NCI-H1930 (cell line): ENCODE measurements around the gene FNDC3B.
A peak's percentile ranks its signal among the peaks of the same experiment; 100 is the strongest.
"Not testable (repeated sequence)": the region's sequence is repeated elsewhere in the genome, so short reads cannot be mapped to it uniquely, and the experiment has no call there.

ENCODE experiments used
- DNase-seq, 2 experiments: peaks; one replicate each; lab custom pipeline; 2025; lab: John Stamatoyannopoulos, UW

FNDC3B gene

DNA sequence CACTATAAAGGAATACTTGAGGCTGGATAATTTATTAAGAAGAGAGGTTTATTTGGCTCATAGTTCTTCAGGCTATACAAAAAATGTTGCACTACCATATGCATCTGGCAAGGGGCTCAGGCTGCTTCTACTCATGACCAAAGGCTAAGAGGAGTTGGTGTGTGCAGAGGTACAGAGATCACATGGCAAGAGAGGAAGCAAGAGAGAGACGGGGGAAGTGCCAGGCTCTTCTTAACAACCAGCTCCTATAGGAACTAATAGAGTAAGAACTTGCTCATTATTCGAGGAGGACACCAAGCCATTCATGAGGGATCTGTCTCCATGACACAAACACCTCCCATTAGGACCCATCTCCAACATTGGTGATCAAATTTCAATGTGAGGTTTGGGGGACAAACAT is 6.0 kb upstream of the FNDC3B start:
- DNase-seq = no peak

DNA sequence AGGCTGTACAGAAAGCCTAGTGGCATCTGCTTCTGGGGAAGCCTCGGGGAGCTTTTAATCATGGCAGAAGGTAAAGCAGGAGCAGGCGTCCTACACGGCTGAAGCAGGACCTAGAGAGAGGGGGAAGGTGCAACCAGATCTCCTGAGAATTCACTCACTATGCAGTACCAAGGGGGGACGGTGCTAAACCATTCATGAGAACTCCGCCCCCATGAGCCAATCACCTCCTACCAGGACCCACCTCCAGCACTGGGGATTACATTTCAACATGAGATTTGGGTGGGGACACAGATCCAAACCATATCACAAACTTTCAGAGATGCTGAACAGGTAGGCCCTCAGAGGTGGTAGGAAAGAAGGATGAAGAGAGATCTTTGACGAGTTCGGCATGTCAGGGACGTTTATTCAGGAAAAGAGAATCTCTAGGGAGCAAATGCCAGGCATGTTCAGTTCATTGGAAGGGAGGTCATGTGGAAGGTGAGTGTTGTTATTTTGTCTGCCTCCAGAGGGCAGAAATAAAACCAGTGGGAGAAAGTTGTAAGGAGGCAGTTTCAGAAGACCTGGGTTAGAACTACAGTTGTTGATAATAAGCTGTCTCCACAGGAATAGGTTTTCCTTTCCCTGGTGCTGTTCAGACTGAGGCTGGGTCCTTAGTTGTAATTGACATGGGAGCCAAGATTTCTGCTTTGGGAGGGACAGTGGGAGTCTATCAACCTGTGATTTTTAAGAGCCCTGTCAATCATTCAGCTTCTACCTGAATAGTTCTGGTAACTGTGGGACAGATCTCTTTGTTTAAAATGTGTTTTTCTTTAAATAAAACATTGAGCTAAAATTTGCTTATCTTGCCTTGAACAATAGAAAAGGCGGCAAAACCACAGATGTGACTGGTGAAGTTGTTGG is 4.3 kb upstream of the FNDC3B start:
- DNase-seq = no peak

DNA sequence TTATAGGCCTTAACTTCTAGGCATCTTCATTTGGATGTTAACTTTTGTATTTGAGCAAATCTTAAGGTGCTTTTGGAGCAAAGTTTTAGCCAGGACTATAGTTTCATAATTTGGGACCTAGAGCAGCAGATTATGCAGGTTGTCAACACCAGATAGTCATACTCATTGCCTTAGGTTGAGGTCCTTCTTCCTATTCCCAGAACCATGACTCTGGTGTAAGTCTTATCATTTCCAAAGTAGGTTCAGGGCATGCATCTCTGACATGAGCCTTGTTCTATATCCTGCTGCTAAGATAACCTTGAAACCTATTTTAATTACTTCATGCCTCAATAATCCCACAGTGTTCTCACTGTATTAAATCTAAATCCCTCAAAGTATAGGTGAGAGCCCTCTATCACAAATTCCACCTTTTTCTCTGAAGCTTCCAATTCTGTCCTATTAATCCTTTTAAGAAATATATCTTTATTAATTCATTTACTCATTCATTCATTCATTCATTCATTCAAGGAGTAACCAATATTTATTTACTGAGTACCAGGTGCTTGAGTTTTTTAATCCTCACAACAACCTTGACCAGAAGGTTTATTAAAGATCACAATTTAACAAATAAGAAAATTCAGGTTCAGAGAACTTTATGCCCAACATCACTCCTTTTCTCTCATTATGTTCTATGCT is 2.7 kb upstream of the FNDC3B start:
- DNase-seq = no peak

DNA sequence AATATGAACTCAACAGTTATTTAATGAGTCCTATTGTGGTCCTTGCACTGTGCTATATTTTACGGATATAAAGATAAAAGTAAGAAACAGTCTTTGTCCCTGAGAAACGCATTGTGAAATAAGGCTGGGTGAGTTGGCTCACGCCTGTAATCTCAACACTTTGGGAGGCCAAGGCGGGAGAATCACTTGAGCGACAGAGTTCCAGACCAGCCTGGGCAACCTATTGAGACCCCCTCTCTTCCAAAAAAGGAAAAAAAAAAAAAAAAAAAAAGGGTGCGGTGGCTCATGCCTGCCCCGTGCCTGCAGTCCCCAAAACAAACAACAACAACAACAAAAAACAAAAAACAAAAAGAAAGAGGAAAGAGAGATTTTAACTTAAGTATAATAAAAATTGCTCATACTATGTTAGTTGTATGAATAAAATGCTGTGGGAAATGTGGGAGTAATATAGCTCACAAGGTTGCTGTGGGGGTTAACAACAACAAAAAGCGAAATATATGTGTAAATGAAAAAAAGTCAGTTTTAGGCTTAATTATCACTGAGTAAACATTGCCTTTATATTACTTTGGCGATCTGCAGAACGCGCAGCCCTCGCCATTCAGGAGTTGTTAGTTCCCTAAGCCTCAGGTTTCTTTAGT is 461 bp upstream of the FNDC3B start:
- DNase-seq = no peak

DNA sequence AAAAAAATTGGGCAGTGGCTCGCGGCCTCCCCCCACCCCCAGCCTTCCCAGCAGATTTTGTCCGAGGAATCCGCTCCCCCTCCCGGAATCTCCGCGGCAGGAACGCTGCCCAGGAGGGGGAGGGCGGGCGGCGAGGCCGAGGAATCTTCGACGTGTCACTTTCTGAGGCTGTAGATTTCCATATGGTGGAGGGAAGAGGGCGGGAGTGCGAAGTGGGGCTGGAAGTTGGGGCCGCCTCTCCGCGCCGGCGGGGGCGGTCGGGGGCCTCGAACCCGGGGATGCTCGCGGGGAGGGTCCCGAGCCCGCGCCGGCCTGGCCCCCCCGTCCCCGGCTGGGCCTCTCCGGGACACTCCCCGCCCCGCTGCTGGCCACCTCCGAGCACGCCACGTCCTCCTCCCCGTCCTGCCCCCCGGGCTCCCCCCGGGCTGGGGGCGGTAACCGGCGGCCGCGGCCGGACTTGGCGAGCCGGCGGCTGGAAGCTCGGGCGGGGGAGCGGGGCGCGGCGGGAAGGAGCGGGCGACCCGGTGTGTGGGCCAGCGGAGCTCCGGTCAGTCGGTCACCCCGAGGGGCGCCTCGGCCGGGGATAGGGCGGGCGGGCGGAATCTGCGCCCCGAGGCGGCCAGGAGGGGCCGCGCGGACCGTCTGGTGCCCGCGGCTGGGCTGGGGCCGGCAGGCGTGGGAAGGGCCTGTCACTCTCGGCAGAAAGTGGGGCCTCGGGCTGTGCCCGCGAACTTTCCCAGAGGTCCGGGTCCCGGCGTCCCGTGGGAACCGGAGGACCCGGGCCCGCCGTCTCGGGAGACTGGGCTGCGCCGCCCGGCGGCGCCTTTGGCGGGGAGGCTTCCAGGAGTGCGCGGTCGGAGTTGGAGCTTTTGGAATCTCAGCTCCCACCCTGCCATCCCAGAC is 951 bp downstream of the FNDC3B start:
- peak; percentile 19 to 22 for DNase-seq

DNA sequence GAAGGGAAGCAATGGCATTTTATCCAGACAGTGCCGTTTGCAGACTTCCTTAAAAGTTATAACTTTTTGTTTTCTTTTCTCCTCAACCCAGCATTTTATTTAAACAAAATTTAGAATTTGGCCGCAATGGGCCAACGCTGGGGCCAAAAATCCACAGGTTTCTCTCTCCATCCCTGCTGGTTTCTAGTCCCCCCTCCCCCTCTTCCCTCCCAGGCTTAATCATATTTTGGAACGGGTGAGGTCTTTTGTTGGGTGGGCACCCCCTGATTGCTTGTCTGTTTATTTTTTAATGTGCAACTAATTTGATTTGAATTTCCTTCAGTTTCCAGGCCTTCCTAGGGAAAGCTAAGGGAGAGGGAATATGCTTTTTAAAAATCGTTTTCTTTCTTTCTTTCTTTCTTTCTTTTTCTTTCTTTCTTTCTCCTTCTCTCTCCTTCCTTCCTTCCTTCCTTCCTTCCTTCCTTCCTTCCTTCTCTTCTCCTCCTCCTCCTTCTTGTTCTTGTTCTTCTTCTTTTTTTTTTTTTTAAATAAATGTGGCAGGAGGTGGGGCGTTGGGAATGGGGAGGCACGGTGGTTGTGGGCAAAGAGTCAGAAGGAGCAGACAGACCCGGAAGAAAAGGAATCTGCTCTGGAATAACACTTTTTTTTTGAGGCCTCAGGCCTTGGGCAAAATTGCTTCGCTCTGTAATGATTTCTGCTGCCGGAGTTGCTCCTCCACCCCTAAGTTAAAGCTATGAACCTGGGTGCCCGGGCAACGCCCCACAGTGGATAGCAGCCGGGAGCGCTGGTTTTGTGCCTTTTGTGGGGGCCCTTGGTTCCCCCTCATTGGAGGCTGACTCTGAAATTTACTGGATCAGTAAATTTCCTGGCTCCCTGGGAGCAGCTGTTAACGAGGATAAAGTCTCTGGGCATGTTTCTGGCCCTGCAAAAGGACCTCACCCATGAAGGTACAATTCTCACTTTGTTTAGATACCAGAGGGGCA is 1.9 kb downstream of the FNDC3B start:
- DNase-seq = no peak

DNA sequence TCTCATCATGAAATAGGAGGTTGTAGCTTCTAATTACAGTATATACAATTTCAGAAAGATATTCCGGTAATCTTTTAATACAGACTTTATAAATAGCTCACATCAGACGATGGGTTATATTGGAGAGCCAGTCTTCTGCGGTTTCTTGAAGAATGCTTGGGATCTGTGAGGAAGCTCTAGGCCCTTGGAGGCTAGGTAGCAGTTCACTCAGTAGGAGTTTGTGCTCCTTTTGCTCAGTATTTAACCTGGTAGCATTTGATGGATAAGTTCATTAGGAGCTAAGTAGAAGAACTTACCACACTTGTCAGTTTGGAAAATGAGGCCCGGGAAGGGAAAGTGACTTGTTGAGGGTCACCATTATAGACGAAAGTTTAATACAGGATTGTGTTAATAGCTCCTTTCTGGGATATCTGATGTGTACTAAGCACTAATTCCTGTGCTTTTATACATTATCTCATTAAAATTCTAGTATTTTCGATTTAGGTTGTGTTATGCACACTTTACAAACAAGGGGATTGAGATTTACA is 2.8 kb downstream of the FNDC3B start:
- DNase-seq = no peak

DNA sequence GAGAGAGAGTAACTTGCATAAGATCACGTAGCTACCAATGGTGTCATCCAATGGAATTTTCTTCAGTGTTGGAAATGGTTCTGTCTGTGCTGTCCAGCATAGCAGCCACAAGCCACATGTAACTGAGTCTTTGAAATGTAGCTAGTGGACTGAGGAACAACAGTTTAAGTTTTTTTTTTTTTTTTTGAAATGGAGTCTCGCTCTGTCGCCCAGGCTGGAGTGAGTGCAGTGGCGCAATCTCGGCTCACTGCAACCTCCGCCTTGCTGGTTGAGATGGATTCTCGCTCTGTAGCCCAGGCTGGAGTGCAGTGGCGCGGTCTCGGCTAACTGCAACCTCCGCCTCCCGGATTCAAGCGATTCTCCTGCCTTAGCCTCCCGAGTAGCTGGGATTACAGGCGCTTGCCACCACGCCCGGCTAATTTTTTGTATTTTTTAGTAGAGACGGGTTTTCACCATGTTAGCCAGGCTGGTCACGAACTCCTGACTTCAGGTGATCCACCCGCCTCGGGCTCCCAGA is 3.3 kb downstream of the FNDC3B start:
- not testable (repeated sequence) for DNase-seq

DNA sequence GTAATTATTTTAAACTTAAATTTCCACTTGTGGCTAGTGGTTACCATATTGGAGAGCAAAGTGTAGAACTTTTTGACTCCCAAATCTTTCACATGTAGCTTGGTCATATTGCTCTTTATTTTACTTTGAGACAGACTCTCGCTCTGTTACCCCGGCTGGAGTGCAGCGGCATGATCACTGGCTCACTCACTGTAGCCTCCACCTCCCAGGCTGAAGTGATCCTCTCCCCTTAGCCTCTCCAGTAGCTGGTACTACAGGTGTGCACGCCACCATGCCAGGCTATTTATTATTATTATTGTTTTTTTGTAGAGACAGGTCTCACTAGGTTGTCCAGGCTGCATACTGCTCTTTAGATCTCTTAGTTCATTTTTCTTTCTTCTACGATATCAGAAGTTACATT is 3.9 kb downstream of the FNDC3B start:
- DNase-seq = no peak

DNA sequence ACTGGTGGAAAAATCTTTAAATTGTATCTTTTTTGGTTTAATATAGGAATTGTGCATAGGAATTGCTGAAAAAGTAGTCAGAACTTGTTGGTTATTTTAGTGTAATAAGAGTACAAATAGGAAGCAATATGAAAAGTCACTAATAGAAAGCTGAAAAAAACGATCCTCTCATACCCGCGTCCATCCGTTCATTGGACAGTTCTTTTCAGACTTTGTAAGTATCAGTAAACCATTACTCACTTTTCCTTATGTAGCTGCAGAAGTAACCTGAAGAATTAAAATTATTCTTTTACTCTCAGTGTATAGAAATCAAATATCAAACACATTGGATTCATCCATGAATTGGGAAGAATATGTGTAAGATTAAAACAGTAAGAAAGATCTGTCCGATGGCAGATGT is 4.4 kb downstream of the FNDC3B start:
- DNase-seq = no peak

DNA sequence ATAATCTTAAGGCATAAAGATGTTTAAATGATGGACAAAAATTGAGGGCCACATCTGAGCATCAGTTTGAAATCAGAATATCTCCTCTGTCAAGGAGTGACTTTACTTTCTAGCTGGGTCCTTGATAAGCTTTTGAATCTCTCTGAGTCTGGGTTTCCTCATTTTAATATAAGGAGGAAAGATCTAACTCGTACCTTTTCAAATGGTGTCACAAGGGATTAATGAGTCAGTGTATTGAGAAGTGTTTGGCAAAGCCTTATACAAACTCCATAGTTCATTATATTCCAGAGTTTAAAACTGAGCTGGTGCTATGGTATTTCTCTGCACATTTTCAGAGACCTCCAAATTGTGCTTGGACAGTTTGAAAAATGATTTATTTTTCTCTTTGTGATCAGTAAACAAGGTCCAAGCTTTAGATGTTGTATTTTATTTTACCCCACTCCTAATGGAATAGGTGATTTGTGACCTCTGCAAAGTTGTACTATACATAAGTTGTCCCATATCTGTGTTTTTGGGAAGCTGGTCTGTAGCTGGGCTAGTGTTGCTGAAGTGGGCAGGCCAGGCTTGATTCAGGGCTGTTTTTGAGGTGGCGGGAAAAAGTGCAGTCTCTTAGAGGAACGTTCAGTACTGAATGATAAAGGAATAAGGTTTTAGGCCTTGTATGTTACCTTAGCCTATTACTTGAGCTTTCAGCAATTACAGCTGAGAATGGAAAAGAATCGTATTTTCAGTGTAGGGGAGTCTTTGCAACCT is 5.6 kb downstream of the FNDC3B start:
- no peak for DNase-seq

DNA sequence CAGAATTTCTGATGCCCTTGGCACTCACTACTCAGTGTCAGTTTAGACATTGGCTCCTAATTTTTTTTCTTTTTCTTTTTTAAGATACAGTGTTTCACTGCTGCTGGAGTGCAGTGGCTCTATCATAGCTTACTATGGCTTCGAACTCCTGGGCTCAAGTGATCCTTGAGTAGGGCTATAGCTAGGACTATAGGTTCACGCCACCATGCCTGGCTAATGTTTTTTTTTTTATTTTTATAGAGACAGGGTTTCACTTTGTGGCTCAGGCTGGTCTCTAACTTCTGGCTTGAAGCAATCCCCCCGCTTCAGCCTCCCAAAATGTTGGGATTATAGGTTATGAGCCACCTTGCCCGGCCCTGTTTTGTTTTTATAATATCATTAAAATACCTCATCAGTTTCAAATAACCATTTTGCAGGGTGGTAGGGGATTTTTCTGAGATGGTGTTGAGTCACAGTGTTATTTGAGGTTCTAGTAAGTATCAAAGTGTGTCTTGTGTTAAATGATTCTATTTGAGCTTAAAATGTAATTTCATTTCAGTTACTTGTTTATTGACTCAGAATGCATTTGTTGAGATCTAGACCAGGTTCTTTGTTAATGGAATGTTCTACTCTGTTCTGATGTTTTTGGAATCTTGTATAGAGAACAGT is 7.0 kb downstream of the FNDC3B start:
- no peak for DNase-seq

DNA sequence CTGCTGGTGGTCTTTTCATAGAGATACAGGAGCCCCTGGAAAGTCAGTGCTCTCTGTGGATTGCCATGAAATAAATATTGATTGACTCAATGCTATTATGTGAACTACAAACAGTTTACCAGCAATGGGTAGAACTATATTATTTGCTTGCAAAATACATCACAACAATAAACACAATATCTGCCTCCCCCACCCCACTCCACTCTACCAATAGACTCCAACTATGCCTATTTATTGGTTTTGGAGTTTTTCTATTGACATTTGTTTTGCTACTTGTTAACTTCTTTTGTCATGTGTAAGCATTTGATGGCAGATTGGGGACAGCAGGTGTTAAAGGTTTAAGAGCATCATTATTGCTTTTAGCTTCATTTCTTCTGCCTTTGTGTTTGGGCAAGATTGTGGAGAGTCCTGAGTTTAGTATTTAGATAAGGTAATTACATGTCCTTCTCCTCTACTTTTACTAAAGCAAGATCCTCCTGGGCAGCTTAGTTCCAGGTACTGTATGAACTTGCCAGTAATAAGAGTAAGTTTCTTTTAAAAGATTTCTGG is 8.3 kb downstream of the FNDC3B start:
- DNase-seq = peak; percentile 16 to 37

DNA sequence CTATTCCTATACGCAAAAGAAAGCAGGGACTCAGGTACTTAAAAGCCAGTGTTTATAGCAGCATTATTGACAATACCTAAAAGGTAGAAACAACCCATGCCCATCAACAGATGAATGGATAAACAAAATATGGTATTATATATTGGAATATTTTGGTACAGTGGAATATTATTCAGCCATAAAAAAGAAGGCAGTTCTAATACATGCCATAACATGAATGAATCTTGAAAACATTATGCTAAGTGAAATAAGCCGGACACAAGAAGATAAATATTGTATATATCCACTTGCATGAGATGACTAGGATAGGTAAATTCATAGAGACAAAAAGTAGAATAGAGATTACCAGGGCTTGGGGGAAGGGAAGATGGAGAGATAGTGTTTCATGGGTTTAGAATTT is 9.2 kb downstream of the FNDC3B start:
- no peak for DNase-seq

DNA sequence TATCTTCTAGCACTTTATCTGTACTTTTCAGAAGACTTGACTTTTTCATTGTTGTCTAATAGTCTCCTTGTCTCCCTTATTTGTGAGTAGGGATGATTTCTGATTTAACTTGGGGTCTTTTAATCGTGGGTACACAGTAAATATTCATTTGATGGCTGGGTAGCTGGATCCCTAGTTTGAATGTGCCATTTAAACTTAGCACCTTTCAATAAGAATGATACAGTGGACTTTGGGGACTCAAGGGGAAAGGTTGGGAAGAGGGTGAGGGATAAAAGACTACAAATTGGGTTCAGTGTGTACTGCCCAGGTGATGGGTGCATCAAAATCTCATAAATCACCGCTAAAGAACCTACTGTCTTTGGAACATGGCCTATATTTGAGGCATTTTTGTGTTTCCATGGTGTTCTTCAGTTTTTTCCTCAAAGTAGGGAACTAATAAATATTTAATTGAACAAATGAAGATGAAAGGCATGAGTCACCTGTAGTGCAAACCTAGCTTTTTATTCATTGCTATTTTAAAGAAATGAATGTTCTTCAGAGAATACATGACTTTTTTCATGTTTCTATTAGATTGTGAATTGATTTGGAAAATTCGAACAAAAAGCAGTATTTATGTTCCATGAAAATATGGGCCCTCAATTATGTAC is 12.1 kb downstream of the FNDC3B start:
- no peak for DNase-seq

DNA sequence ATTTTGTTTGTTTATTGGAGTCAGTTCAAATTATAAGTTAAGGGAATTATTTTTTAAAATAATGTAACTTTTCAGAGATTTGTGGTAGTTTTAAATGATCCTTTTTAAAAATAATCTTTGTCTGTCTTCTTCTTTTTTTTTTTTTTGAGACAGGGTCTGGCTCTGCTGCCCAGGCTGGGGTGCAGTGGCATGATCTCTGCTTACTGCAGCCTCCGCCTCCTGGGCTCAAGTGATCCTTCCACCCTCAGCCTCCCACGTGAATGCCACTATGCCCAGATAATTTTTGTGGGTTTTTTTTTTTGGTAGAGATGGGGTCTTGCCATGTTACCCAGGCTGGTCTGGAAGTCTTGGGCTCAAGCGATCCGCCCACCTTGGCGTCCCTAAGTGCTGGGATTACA is 12.6 kb downstream of the FNDC3B start:
- DNase-seq = no peak

DNA sequence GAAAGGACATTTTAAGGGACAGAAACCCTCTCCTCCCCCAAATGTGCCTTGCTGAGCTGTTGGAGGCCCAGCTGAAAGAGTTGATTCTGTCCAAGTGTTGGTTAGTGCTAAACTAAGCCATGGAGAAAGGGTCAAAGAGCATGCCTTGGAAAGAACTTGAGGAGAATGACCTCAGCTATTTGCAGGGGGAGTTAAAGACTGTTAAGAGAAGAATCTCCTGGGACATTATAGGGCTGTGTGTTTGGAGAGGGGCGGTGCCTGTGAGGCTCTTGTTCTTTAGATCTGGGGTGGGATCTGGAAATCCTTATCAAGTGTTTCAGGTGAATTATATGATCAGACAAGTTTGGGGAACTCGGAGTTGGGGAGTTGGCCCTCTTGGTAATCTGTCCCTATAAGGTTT is 13.0 kb downstream of the FNDC3B start:
- no peak for DNase-seq

DNA sequence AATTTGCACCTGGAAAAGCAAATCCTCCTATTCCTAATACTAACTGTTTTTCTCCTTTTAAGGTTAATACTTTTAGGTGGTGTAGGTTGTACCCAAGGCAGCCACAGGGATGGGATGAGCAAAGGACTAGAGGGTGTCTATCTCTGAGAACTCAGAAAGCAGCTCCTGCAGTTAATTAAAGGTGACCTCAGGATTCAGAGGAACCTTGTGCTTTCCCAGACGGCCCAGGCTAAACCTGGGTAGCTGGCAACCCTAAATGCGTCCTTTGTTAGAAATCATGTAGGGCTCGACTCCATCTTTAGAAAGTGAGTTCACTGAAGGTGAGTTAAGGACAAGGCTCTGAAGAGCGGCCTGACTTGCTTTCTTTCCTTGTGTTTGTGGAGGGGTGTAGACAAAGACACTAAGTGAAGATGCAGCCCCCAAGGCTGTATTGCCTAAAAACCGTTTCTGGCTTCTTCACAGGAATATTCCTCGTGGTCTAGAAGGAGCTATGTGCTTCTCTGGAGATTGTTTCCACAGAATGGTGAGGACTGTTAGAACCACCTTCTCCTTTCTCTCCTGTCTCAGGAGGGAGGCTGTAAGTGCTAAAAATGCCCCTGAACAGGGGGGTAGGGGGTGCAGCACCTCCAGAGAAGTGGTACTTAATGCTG is 14.9 kb downstream of the FNDC3B start:
- no peak for DNase-seq
